ENCODE results near the gene EXOC6B. TPM values are rescaled to one million over a fixed set of nuclear protein-coding genes. Genes with fewer than 3 reads are reported as not detected.

The EXOC6B gene
- polyA plus RNA-seq, 4 donors: 6.9 to 12.6 (median 8.5) TPM

DNA sequence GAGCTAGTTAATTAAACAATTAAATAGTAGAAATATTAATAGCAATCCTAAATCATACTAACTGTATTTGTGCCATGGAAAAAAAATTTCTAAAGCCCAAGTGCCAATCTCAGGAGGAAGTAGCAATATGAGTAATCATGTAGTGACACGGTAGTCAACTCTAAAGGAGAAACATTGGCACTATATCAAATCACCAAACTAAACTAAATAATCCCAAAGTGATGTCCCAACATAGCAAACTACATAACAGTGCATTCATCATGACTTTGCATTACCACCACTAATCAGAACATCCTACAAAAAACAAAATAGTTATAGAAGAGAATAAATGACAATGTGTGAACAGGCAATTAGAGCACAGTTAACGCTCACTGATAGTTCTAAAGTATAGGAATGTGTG lies 195.1 kb downstream of the EXOC6B start:
- no peak overlapping the region for H3K27ac ChIP-seq (ENCODE audit: low read depth in 1 of 3, low read length in 2 of 3)
- DNase-seq: no peak
- no peaks in the 10 kb centered on the region for H3K36me3 ChIP-seq (ENCODE audit: control insufficient read depth in 3 of 3, insufficient read depth in 2 of 3, low read depth in 1 of 3, low read length in 3 of 3)
- H3K27me3 ChIP-seq (ENCODE audit: control insufficient read depth in 3 of 3, insufficient read depth in 3 of 3, low read length in 3 of 3): no peaks in the 10 kb centered on the region
- no peaks in the 10 kb centered on the region for H3K9me3 ChIP-seq (ENCODE audit: control insufficient read depth in 2 of 2, insufficient read depth in 1 of 2, low read depth in 1 of 2, low read length in 1 of 2)
- WGBS, 3 donors: 67 to 86% (median 79%) methylated on average over 2 of the region's 2 CpGs
- no peak for FAIRE-seq
- no peak overlapping the region for H3K4me3 ChIP-seq (ENCODE audit: low read depth in 1 of 3, low read length in 3 of 3)
- no peaks in the 10 kb centered on the region for H3K4me1 ChIP-seq (ENCODE audit: control insufficient read depth in 3 of 3, insufficient read depth in 2 of 3, low read depth in 1 of 3, low read length in 2 of 3)

DNA sequence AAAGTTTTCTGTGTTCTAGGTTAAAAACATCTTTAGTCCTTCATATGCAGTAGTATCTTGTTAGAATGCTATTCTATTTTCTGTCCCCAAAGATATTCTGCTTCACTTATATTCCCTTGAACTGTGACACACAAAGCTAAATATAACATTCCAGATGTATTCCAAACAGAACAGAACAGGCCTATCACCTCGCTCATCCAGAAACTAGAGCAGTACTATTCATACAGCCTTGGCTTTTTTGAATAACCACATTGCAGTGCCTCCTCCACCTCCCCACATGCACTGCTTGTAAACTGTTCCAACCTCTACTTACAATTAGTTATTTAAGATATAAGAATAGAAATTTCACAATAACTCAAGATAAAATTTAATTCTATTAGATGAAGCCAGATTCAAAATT lies 196.8 kb downstream of the EXOC6B start:
- Histone ChIP-seq H3K4me1 (ENCODE audit: control insufficient read depth in 3 of 3, insufficient read depth in 2 of 3, low read depth in 1 of 3, low read length in 2 of 3) (no peaks in the 10 kb centered on the region), H3K27ac (ENCODE audit: low read depth in 1 of 3, low read length in 2 of 3) (no peak overlapping the region), H3K36me3 (ENCODE audit: control insufficient read depth in 3 of 3, insufficient read depth in 2 of 3, low read depth in 1 of 3, low read length in 3 of 3) (no peaks in the 10 kb centered on the region), H3K9me3 (ENCODE audit: control insufficient read depth in 2 of 2, insufficient read depth in 1 of 2, low read depth in 1 of 2, low read length in 1 of 2) (no peaks in the 10 kb centered on the region), H3K4me3 (ENCODE audit: low read depth in 1 of 3, low read length in 3 of 3) (no peak overlapping the region), H3K27me3 (ENCODE audit: control insufficient read depth in 3 of 3, insufficient read depth in 3 of 3, low read length in 3 of 3) (no peaks in the 10 kb centered on the region)
- DNase-seq (no peak), FAIRE-seq (no peak)
- WGBS, 3 donors: 80 to 91% (median 83%) methylated on average over 1 of the region's 1 CpG

DNA sequence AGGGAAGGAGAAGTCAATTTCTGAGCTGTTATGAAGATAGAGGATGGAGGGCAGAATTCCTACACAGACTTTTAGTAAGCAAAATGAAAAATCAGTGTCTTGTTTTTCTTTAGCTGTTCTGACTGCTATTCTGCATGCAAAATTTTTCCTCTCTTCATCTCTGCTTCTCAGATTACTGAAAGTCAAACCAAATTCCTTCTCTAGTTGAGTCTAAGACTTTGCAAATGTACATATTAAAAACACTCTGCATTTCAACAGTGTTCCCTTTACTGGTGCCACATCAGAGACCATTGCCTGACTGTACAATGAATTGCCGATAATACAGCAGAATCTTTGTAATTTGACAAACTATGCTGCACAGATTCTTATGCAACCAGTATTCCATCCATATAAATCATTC lies 198.8 kb downstream of the EXOC6B start:
- Histone ChIP-seq H3K27ac (ENCODE audit: low read depth in 1 of 3, low read length in 2 of 3) (no peak overlapping the region), H3K9me3 (ENCODE audit: control insufficient read depth in 2 of 2, insufficient read depth in 1 of 2, low read depth in 1 of 2, low read length in 1 of 2) (no peaks in the 10 kb centered on the region), H3K4me3 (ENCODE audit: low read depth in 1 of 3, low read length in 3 of 3) (no peak overlapping the region), H3K4me1 (ENCODE audit: control insufficient read depth in 3 of 3, insufficient read depth in 2 of 3, low read depth in 1 of 3, low read length in 2 of 3) (no peaks in the 10 kb centered on the region), H3K36me3 (ENCODE audit: control insufficient read depth in 3 of 3, insufficient read depth in 2 of 3, low read depth in 1 of 3, low read length in 3 of 3) (no peaks in the 10 kb centered on the region), H3K27me3 (ENCODE audit: control insufficient read depth in 3 of 3, insufficient read depth in 3 of 3, low read length in 3 of 3) (no peaks in the 10 kb centered on the region)
- no peak for FAIRE-seq
- WGBS, 3 donors: 92 to 100% (median 96%) methylated on average over 1 of the region's 1 CpG
- DNase-seq: no peak

DNA sequence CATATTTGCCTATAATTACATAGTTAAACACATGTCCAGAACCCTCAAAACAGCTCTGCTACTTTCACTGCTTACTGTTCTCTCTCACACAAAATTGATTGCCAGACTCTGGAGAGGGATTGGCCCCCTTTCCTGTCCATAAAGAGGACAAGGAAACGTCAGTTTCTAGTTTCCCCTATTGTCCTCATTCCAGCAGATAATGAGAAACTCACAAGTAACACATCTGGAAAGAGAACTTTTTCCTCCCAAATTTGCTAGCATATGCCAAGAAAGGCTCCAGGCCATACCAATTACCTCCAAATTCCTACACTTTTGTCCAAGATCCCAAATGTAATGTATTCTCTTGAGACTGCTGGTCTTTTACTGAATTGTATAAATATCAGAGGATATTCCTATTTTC lies 200.5 kb downstream of the EXOC6B start:
- Histone ChIP-seq H3K9me3 (ENCODE audit: control insufficient read depth in 2 of 2, insufficient read depth in 1 of 2, low read depth in 1 of 2, low read length in 1 of 2) (no peaks in the 10 kb centered on the region), H3K4me1 (ENCODE audit: control insufficient read depth in 3 of 3, insufficient read depth in 2 of 3, low read depth in 1 of 3, low read length in 2 of 3) (no peaks in the 10 kb centered on the region), H3K27me3 (ENCODE audit: control insufficient read depth in 3 of 3, insufficient read depth in 3 of 3, low read length in 3 of 3) (no peaks in the 10 kb centered on the region), H3K27ac (ENCODE audit: low read depth in 1 of 3, low read length in 2 of 3) (no peak overlapping the region), H3K4me3 (ENCODE audit: low read depth in 1 of 3, low read length in 3 of 3) (no peak overlapping the region), H3K36me3 (ENCODE audit: control insufficient read depth in 3 of 3, insufficient read depth in 2 of 3, low read depth in 1 of 3, low read length in 3 of 3) (no peaks in the 10 kb centered on the region)
- 40 to 64% (median 46%) methylated on average over 1 of the region's 1 CpG for WGBS, 3 donors
- FAIRE-seq (no peak), DNase-seq (no peak)

DNA sequence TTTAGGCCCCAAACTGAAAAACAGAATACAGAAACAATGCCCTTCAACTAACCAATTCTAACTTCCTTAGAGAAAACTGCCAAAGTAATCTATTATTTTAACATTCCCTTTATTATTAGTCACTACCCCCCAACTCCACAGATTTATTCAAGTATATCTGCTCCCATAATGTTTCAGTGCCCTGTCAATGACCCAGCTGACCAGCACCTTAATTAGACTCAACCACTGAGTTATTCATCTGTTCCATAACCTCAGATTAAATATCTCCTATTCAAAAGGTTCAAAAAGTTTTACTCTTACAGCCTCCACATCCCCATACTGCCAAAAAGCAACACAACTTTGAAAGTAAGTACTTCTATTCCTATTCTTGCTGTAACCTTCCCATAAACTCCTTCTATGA lies 202.4 kb downstream of the EXOC6B start:
- peaks cover 0 to 2% (median 0%) of the 10 kb centered on the region in 3 donors for H3K36me3 ChIP-seq (ENCODE audit: control insufficient read depth in 3 of 3, insufficient read depth in 2 of 3, low read depth in 1 of 3, low read length in 3 of 3)
- no peak overlapping the region for H3K4me3 ChIP-seq (ENCODE audit: low read depth in 1 of 3, low read length in 3 of 3)
- no peak for FAIRE-seq
- no peaks in the 10 kb centered on the region for H3K9me3 ChIP-seq (ENCODE audit: control insufficient read depth in 2 of 2, insufficient read depth in 1 of 2, low read depth in 1 of 2, low read length in 1 of 2)
- no peak overlapping the region for H3K27ac ChIP-seq (ENCODE audit: low read depth in 1 of 3, low read length in 2 of 3)
- H3K4me1 ChIP-seq (ENCODE audit: control insufficient read depth in 3 of 3, insufficient read depth in 2 of 3, low read depth in 1 of 3, low read length in 2 of 3): no peaks in the 10 kb centered on the region
- no peak for DNase-seq
- no peaks in the 10 kb centered on the region for H3K27me3 ChIP-seq (ENCODE audit: control insufficient read depth in 3 of 3, insufficient read depth in 3 of 3, low read length in 3 of 3)

DNA sequence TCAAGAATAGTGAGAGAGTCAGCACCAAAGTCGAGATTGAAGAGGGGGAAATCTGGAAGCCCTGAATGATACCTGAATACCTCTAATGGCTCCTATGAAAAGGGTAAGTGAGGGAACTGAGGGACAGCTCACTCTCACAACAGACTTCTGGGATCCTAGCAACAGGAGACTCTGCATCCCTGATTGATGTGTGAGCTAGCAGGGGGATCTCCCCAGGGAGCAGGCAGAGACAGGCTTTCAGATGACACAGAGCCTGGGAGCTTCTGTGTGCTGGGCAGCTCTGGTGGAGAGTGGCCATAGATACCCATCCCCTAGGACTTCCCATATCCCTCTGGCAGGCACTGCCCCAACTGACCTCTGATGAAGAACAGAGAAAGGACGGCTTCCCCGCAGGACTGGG lies 206.2 kb downstream of the EXOC6B start:
- Histone ChIP-seq H3K4me1 (ENCODE audit: control insufficient read depth in 3 of 3, insufficient read depth in 2 of 3, low read depth in 1 of 3, low read length in 2 of 3) (no peaks in the 10 kb centered on the region), H3K9me3 (ENCODE audit: control insufficient read depth in 2 of 2, insufficient read depth in 1 of 2, low read depth in 1 of 2, low read length in 1 of 2) (peaks cover 0 to 6% of the 10 kb centered on the region in 2 donors), H3K27ac (ENCODE audit: low read depth in 1 of 3, low read length in 2 of 3) (no peak overlapping the region), H3K36me3 (ENCODE audit: control insufficient read depth in 3 of 3, insufficient read depth in 2 of 3, low read depth in 1 of 3, low read length in 3 of 3) (peaks cover 0 to 2% (median 0%) of the 10 kb centered on the region in 3 donors), H3K27me3 (ENCODE audit: control insufficient read depth in 3 of 3, insufficient read depth in 3 of 3, low read length in 3 of 3) (no peaks in the 10 kb centered on the region), H3K4me3 (ENCODE audit: low read depth in 1 of 3, low read length in 3 of 3) (no peak overlapping the region)
- WGBS, 3 donors: 90 to 93% (median 90%) methylated on average over 3 of the region's 3 CpGs
- DNase-seq (no peak), FAIRE-seq (no peak)

DNA sequence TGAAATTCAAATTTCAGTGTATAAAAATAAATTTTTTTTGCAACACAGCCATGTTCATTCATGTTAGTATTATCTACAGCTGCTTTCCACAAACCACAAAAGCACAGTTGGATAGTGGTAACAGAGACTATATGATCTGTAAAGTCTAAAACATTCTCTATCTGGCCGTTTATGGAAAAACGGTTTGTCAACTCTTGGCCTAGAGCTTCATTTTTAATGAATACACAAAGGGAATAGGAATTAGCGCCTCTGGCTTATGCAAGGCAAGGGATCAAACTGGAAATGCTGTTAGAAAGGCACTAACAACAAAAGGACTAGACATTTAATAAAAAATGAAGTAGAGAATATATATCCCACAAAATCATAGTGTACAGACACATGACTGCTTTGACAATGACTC lies 211.9 kb downstream of the EXOC6B start:
- DNase-seq (no peak), FAIRE-seq (no peak)
- WGBS, 3 donors: 76 to 94% (median 91%) methylated on average over 3 of the region's 3 CpGs
- Histone ChIP-seq H3K4me1 (ENCODE audit: control insufficient read depth in 3 of 3, insufficient read depth in 2 of 3, low read depth in 1 of 3, low read length in 2 of 3) (peaks cover 0 to 4% (median 0%) of the 10 kb centered on the region in 3 donors), H3K27ac (ENCODE audit: low read depth in 1 of 3, low read length in 2 of 3) (no peak overlapping the region), H3K9me3 (ENCODE audit: control insufficient read depth in 2 of 2, insufficient read depth in 1 of 2, low read depth in 1 of 2, low read length in 1 of 2) (peaks cover 0 to 6% of the 10 kb centered on the region in 2 donors), H3K36me3 (ENCODE audit: control insufficient read depth in 3 of 3, insufficient read depth in 2 of 3, low read depth in 1 of 3, low read length in 3 of 3) (no peaks in the 10 kb centered on the region), H3K4me3 (ENCODE audit: low read depth in 1 of 3, low read length in 3 of 3) (no peak overlapping the region), H3K27me3 (ENCODE audit: control insufficient read depth in 3 of 3, insufficient read depth in 3 of 3, low read length in 3 of 3) (no peaks in the 10 kb centered on the region)

DNA sequence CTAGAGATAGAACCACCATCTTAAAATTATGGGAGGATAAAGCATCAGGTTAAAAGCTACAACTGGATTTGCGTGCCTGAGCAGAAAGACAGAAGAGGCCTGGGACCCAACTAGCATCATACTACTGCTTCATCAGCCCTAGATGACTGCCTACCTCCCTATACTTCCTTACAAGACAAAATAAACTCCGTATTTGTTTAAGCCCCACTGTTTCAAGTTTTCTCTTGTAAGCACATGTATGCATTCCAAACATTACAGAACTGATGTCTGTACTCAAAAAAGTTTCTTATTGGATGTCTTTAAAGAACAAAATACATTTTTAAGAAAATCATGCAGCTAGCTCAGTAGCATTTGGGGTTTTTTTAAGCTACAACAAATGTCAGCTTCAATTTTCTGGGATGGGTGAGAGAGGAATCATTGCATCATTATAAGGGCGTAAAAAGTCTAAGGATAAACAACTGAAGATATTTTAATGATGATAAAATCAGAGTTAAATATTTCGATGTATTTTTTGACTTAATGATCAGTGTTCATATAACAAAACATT lies 213.1 kb downstream of the EXOC6B start:
- H3K36me3 ChIP-seq (ENCODE audit: control insufficient read depth in 3 of 3, insufficient read depth in 2 of 3, low read depth in 1 of 3, low read length in 3 of 3): no peaks in the 10 kb centered on the region
- H3K4me3 ChIP-seq (ENCODE audit: low read depth in 1 of 3, low read length in 3 of 3): no peak overlapping the region
- WGBS, 3 donors: 78 to 89% (median 84%) methylated on average over 4 of the region's 4 CpGs
- FAIRE-seq (no peak), DNase-seq (no peak)
- H3K4me1 ChIP-seq (ENCODE audit: control insufficient read depth in 3 of 3, insufficient read depth in 2 of 3, low read depth in 1 of 3, low read length in 2 of 3): peaks cover 0 to 4% (median 0%) of the 10 kb centered on the region in 3 donors
- H3K27me3 ChIP-seq (ENCODE audit: control insufficient read depth in 3 of 3, insufficient read depth in 3 of 3, low read length in 3 of 3): no peaks in the 10 kb centered on the region
- no peak overlapping the region for H3K27ac ChIP-seq (ENCODE audit: low read depth in 1 of 3, low read length in 2 of 3)
- H3K9me3 ChIP-seq (ENCODE audit: control insufficient read depth in 2 of 2, insufficient read depth in 1 of 2, low read depth in 1 of 2, low read length in 1 of 2): peaks cover 0 to 6% of the 10 kb centered on the region in 2 donors

DNA sequence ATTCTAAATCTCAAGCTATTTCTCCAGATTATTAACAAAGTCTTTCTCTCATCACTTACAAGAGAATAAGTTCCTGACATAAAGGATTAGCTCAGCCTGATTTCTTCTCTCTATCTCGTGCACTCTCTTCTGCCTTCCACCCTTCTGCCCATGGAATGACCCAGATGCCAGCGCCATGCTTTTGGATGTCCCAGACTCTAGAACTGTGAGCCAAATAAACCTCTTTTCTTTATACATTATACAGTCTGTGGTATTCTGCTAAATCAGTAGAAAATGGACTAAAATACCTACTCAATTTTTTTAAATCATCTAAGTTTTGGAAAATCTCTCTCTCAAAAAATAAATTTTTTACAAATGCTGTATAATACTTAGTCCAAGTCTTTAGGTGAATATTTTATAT lies 218.6 kb downstream of the EXOC6B start:
- WGBS, 3 donors: 88 to 96% (median 89%) methylated on average over 2 of the region's 2 CpGs
- no peaks in the 10 kb centered on the region for H3K9me3 ChIP-seq (ENCODE audit: control insufficient read depth in 2 of 2, insufficient read depth in 1 of 2, low read depth in 1 of 2, low read length in 1 of 2)

More for the DNA sequence above, 218.6 kb downstream of the EXOC6B start:
- FAIRE-seq (no peak), DNase-seq (no peak)
- H3K27ac ChIP-seq (ENCODE audit: low read depth in 1 of 3, low read length in 2 of 3): no peak overlapping the region
- H3K27me3 ChIP-seq (ENCODE audit: control insufficient read depth in 3 of 3, insufficient read depth in 3 of 3, low read length in 3 of 3): no peaks in the 10 kb centered on the region
- H3K4me3 ChIP-seq (ENCODE audit: low read depth in 1 of 3, low read length in 3 of 3): no peak overlapping the region
- no peaks in the 10 kb centered on the region for H3K36me3 ChIP-seq (ENCODE audit: control insufficient read depth in 3 of 3, insufficient read depth in 2 of 3, low read depth in 1 of 3, low read length in 3 of 3)
- no peaks in the 10 kb centered on the region for H3K4me1 ChIP-seq (ENCODE audit: control insufficient read depth in 3 of 3, insufficient read depth in 2 of 3, low read depth in 1 of 3, low read length in 2 of 3)
